ENCODE measurements around the gene LIPG.
A peak's percentile ranks its signal among the peaks of the same experiment; 100 is the strongest.
"Not testable (repeated sequence)": the region's sequence is repeated elsewhere in the genome, so short reads cannot be mapped to it uniquely, and the experiment has no call there.

Gene LIPG

GRCh38 chr18:49546719-49547273 lies 15.1 kb upstream of the LIPG start:
- DNase-seq = no peak

- DNase-seq = no peak
Measured at GRCh38 chr18:49547701-49548100, 14.2 kb upstream of the LIPG start.

GRCh38 chr18:49548229-49548636 lies 13.6 kb upstream of the LIPG start:
- no peak for DNase-seq

- DNase-seq = no peak
Measured at GRCh38 chr18:49550621-49551339, 11.1 kb upstream of the LIPG start.

GRCh38 chr18:49553003-49553402 lies 8.9 kb upstream of the LIPG start:
- DNase-seq = no peak

- DNase-seq = no peak
Measured at GRCh38 chr18:49555641-49556040, 6.2 kb upstream of the LIPG start.

- no peak for DNase-seq
Measured at GRCh38 chr18:49558356-49558755, 3.5 kb upstream of the LIPG start.

GRCh38 chr18:49559326-49559931 lies 2.4 kb upstream of the LIPG start:
- DNase-seq = not testable (repeated sequence)

GRCh38 chr18:49560277-49560623 lies 1.6 kb upstream of the LIPG start:
- no peak for DNase-seq

GRCh38 chr18:49560624-49561288 lies 1.1 kb upstream of the LIPG start:
- peak in 1 of 2 experiments; percentile 5 for DNase-seq

- DNase-seq = no peak
Measured at GRCh38 chr18:49562481-49563129, 748 bp downstream of the LIPG start.

- DNase-seq = peak in 1 of 2 experiments; percentile 15
Measured at GRCh38 chr18:49563130-49563540, 1.3 kb downstream of the LIPG start.

- no peak for DNase-seq
Measured at GRCh38 chr18:49563701-49564517, 2.1 kb downstream of the LIPG start.

GRCh38 chr18:49564518-49564834 lies 2.6 kb downstream of the LIPG start:
- DNase-seq = no peak

- no peak for DNase-seq
Measured at GRCh38 chr18:49565101-49565500, 3.2 kb downstream of the LIPG start.

- no peak for DNase-seq
Measured at GRCh38 chr18:49565612-49566011, 3.8 kb downstream of the LIPG start.

- DNase-seq = no peak
Measured at GRCh38 chr18:49566217-49566770, 4.4 kb downstream of the LIPG start.

GRCh38 chr18:49566985-49567384 lies 5.1 kb downstream of the LIPG start:
- DNase-seq = no peak

- DNase-seq = no peak
Measured at GRCh38 chr18:49569724-49570123, 7.9 kb downstream of the LIPG start.

- no peak for DNase-seq
Measured at GRCh38 chr18:49570836-49571235, 9.0 kb downstream of the LIPG start.

- DNase-seq = no peak
Measured at GRCh38 chr18:49572611-49573345, 10.9 kb downstream of the LIPG start.

GRCh38 chr18:49573835-49574234 lies 12.0 kb downstream of the LIPG start:
- no peak for DNase-seq
